ENCODE measurements around the gene GNAS. TPM values are rescaled to one million over a fixed set of nuclear protein-coding genes. Genes with fewer than 3 reads are reported as not detected.

GNAS gene
- total RNA-seq, 1 donor = 366 TPM

DNA sequence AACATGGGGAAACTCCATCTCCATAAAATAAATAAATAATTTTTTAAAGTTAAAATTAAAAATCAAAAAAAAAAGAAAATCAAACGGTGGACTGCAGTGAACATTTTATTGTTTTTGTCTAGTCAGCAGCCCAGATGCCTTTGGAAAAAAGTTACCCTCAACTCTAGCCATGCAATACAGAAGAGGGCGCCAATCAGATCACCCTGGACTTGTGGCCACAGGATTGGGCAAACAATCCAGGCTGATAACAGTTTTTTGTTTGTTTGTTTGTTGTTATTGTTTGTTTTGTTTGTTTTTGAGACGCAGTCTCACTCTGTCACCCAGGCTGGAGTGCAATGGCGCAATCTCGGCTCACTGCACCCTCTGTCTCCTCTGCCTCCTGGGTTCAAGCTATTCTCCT is 98.1 kb downstream of the GNAS start:
- H3K4me1 ChIP-seq (ENCODE audit: insufficient read depth, low read length) = no peaks in the 10 kb centered on the region
- no peak for DNase-seq (ENCODE audit: insufficient read length, low spot score, missing footprints)

DNA sequence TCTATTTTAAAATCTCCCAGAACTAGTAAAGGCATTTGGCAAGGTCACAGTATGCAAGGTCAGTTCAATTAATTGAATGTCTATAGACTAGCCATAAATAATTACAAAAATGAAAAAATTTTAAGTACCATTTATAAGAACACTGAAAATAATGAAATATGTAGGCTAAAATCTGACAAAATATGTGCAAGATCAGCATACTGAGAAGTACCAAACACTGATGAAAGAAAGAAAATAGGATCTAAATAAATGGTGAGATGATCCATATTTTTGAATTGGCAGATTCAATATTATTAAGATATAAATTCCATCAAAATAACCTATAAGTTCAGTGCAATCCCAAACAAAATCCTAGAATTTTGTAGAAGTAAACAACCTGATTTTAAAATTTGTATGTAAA is 100.5 kb downstream of the GNAS start:
- Histone ChIP-seq H3K9me3 (ENCODE audit: low read depth, low read length) (no peaks in the 10 kb centered on the region), H3K79me2 (ENCODE audit: insufficient read depth, low read length) (no peaks in the 10 kb centered on the region), H3K27ac (ENCODE audit: low read depth, low read length) (no peak overlapping the region), H3K4me2 (ENCODE audit: insufficient read depth, low read length) (no peak overlapping the region), H3K4me1 (ENCODE audit: insufficient read depth, low read length) (no peaks in the 10 kb centered on the region), H3K36me3 (ENCODE audit: insufficient read depth, low read length) (no peaks in the 10 kb centered on the region), H3K27me3 (ENCODE audit: insufficient read depth, low read length) (no peaks in the 10 kb centered on the region), H4K20me1 (ENCODE audit: insufficient read depth, low read length) (no peaks in the 10 kb centered on the region), H3K4me3 (ENCODE audit: insufficient read depth, low read length) (no peak overlapping the region), H2AFZ (ENCODE audit: low read length) (no peak overlapping the region)
- no peak for DNase-seq (ENCODE audit: insufficient read length, low spot score, missing footprints)
- TF ChIP-seq CTCF (IDR thresholded peaks at IDR 0.05; ENCODE audit: extremely low read depth, low read depth, low read length) = no peak

More for the DNA sequence above, 98.1 kb downstream of the GNAS start:
- Histone ChIP-seq H4K20me1 (ENCODE audit: insufficient read depth, low read length) (no peaks in the 10 kb centered on the region), H3K27ac (ENCODE audit: low read depth, low read length) (no peak overlapping the region), H3K79me2 (ENCODE audit: insufficient read depth, low read length) (no peaks in the 10 kb centered on the region), H3K36me3 (ENCODE audit: insufficient read depth, low read length) (no peaks in the 10 kb centered on the region), H3K27me3 (ENCODE audit: insufficient read depth, low read length) (no peaks in the 10 kb centered on the region), H3K9me3 (ENCODE audit: low read depth, low read length) (no peaks in the 10 kb centered on the region), H3K4me2 (ENCODE audit: insufficient read depth, low read length) (no peak overlapping the region), H2AFZ (ENCODE audit: low read length) (no peak overlapping the region), H3K4me3 (ENCODE audit: insufficient read depth, low read length) (no peak overlapping the region)
- TF ChIP-seq CTCF (IDR thresholded peaks at IDR 0.05; ENCODE audit: extremely low read depth, low read depth, low read length) = no peak

GRCh38 chr20:58956078-58956477 is 103.6 kb downstream of the GNAS start:
- H3K27me3 ChIP-seq (ENCODE audit: insufficient read depth, low read length) = no peaks in the 10 kb centered on the region
- H4K20me1 ChIP-seq (ENCODE audit: insufficient read depth, low read length) = no peaks in the 10 kb centered on the region
- H3K4me2 ChIP-seq (ENCODE audit: insufficient read depth, low read length) = no peak overlapping the region
- H3K4me1 ChIP-seq (ENCODE audit: insufficient read depth, low read length) = no peaks in the 10 kb centered on the region
- H3K9me3 ChIP-seq (ENCODE audit: low read depth, low read length) = no peaks in the 10 kb centered on the region
- H2AFZ ChIP-seq (ENCODE audit: low read length) = no peak overlapping the region
- no peak overlapping the region for H3K27ac ChIP-seq (ENCODE audit: low read depth, low read length)
- DNase-seq (ENCODE audit: insufficient read length, low spot score, missing footprints) = no peak
- no peak overlapping the region for H3K4me3 ChIP-seq (ENCODE audit: insufficient read depth, low read length)
- no peaks in the 10 kb centered on the region for H3K36me3 ChIP-seq (ENCODE audit: insufficient read depth, low read length)
- no peak for TF ChIP-seq CTCF (IDR thresholded peaks at IDR 0.05; ENCODE audit: extremely low read depth, low read depth, low read length)
- no peaks in the 10 kb centered on the region for H3K79me2 ChIP-seq (ENCODE audit: insufficient read depth, low read length)

- H3K27ac ChIP-seq (ENCODE audit: low read depth, low read length) = no peak overlapping the region
- no peak overlapping the region for H3K4me2 ChIP-seq (ENCODE audit: insufficient read depth, low read length)
- no peak overlapping the region for H2AFZ ChIP-seq (ENCODE audit: low read length)
- H3K36me3 ChIP-seq (ENCODE audit: insufficient read depth, low read length) = no peaks in the 10 kb centered on the region
- H3K9me3 ChIP-seq (ENCODE audit: low read depth, low read length) = no peaks in the 10 kb centered on the region
- no peaks in the 10 kb centered on the region for H3K27me3 ChIP-seq (ENCODE audit: insufficient read depth, low read length)
- no peak for TF ChIP-seq CTCF (IDR thresholded peaks at IDR 0.05; ENCODE audit: extremely low read depth, low read depth, low read length)
- H3K79me2 ChIP-seq (ENCODE audit: insufficient read depth, low read length) = no peaks in the 10 kb centered on the region
- H3K4me1 ChIP-seq (ENCODE audit: insufficient read depth, low read length) = no peaks in the 10 kb centered on the region
- no peak for DNase-seq (ENCODE audit: insufficient read length, low spot score, missing footprints)
- H3K4me3 ChIP-seq (ENCODE audit: insufficient read depth, low read length) = no peak overlapping the region
- no peaks in the 10 kb centered on the region for H4K20me1 ChIP-seq (ENCODE audit: insufficient read depth, low read length)
Measured at GRCh38 chr20:58959652-58960051, 107.1 kb downstream of the GNAS start.

Small RNA genes lying within 50 kb of the gene (small RNA-seq; reads per million reads assigned to genes)
- gene MIR298 = not detected
- gene RF02127 = not detected
- not detected for gene RF02128
- not detected for gene RF02130
- not detected for gene RF02131

Other genes with a start within 250 kb of the GNAS start
- 24.2 and 28.6 TPM in 2 replicates for gene STX16, start 201.4 kb upstream of the GNAS start, total RNA-seq
- gene NPEPL1, start 159.9 kb upstream of the GNAS start, total RNA-seq = 26.8 and 29.7 TPM in 2 replicates
- 0.72 and 1.5 TPM in 2 replicates for gene GNAS-AS1, start 1.8 kb upstream of the GNAS start, total RNA-seq
- gene NELFCD, start 128.5 kb downstream of the GNAS start, total RNA-seq = 41.3 and 46.7 TPM in 2 replicates
- 223 and 264 TPM in 2 replicates for gene CTSZ, start 154.5 kb downstream of the GNAS start, total RNA-seq
- not detected in 2 replicates for gene TUBB1, start 166.7 kb downstream of the GNAS start, total RNA-seq
- 19.5 and 23.0 TPM in 2 replicates for gene ATP5F1E, start 179.6 kb downstream of the GNAS start, total RNA-seq
- 68.4 and 72.2 TPM in 2 replicates for gene PRELID3B, start 190.1 kb downstream of the GNAS start, total RNA-seq

All from osteoblast (primary cell).